ENCODE results near the gene SOSTDC1. TPM values are rescaled to one million over a fixed set of nuclear protein-coding genes. Genes with fewer than 3 reads are reported as not detected.

Gene SOSTDC1
- total RNA-seq, 2 donors from 2014 or later = not detected

DNA sequence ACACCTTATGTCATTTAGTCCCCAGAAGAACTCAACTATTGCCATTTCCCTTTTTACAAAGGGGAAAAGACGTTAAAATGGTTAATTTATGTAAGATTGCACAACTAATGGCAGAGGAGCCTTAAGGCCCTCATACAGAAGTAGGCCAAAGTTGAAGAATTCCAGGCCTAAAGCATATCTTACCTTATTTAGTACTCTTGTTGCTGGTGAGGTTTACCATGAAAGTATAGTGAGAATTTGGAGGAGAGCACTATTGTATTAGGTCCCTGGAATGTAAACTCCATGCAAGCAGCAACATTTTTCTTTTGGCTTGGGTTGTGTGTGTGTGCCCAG lies 43.5 kb downstream of the SOSTDC1 start:
- no peak for DNase-seq (ENCODE audit: low spot score)
- intact Hi-C loops (cut with DNase I) = no loop called here

- intact Hi-C loops (cut with DNase I) = no loop called here
- DNase-seq (ENCODE audit: low spot score) = peak; percentile 81
Measured at GRCh38 chr7:16421333-16422102, 44.0 kb downstream of the SOSTDC1 start, which contains the start of gene CRPPA. TSS of gene CRPPA (minus strand) at chr7:16421538. CDS start at chr7:16421322, 216 bp downstream.

GRCh38 chr7:16420649-16421332 lies 44.7 kb downstream of the SOSTDC1 start:
- DNase-seq (ENCODE audit: low spot score) = peak; percentile 95
- intact Hi-C loops (cut with DNase I) = no loop called here

DNA sequence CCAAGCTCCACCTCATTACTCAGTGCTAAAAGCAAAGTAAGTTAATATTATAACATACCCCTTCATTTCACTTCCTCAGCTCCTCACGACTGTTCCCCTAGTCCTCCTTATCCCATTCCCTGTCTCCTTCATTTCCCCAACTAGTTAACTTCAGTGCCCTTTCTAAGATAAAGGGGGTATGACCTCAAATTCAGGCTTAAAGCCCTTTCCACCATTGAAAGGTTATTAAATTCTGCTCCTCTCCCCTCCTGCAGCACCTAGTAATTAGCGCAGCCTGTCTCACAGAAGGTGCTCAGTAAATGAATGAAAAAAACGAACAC lies 45.2 kb downstream of the SOSTDC1 start:
- intact Hi-C loops (cut with DNase I) = no loop called here
- DNase-seq (ENCODE audit: low spot score) = no peak

GRCh38 chr7:16419859-16420258 lies 45.7 kb downstream of the SOSTDC1 start:
- intact Hi-C loops (cut with DNase I) = no loop called here

DNA sequence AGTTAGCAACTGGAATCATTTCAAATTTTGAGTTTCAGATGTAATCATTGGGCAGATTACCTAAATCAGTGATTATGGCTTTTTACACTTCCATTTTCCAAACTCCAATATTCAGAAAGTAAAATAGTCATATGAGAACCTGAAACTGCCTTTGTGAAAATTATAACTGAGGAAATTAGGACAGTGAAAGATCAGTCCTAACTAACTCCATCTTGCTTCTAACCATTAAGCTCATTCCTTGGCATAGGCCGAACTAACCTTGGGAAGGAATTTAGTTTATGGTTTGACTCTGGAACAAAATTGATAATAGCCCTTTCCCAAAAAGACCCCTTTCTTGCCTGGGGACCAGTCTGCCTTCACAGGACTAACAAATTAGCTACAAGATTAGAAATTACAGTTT lies 46.4 kb downstream of the SOSTDC1 start:
- intact Hi-C loops (cut with DNase I) = no loop called here
- no peak for DNase-seq (ENCODE audit: low spot score)

More at GRCh38 chr7:16419859-16420258, 45.7 kb downstream of the SOSTDC1 start:
- no peak for DNase-seq (ENCODE audit: low spot score)

GRCh38 chr7:16417906-16418305 lies 47.6 kb downstream of the SOSTDC1 start:
- intact Hi-C loops (cut with DNase I) = no loop called here
- no peak for DNase-seq (ENCODE audit: low spot score)

DNA sequence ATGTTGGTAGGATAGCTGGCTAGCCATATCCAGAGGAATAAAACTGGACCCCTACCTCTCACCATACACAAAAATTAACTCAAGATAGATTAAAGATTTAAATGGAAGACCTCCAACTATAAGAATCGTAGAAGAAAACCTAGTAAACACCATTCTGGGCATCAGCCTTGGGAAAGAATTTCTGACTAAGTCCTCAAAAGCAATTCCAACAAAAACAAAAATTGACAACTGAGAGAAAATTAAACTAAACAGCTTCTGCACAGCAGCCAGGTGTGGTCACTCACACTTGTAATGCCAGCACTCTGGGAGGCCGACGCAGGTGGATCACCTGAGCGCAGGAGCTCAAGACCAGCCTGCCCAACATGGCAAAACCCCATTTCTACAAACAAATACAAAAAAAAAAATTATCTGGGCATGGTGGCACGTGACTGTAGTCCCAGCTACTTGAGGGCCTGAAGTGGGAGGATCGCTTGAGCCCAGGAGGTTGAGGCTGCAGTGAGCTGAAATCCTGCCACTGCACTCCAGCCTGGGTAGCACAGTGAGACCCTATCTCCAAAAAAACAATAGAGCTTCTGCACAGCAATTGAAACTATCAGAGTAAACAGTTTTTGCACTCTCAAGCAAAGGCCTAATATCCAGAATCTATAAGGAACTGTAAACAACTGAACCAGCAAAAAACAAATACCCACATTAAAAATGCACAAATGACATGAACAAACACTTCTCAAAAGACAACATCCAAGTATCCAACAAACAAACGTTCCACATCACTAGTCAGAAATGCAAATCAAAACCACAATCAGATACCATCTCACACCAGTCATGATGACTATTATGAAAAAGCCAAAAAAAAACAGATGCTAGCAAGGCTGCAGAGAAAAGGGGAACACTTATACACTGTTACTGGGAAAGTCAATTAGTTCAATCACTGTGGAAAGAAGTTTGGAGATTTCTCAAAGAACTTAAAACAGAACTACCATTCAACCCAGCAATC lies 49.0 kb downstream of the SOSTDC1 start:
- intact Hi-C loops (cut with DNase I) = no loop called here
- no peak for DNase-seq (ENCODE audit: low spot score)

DNA sequence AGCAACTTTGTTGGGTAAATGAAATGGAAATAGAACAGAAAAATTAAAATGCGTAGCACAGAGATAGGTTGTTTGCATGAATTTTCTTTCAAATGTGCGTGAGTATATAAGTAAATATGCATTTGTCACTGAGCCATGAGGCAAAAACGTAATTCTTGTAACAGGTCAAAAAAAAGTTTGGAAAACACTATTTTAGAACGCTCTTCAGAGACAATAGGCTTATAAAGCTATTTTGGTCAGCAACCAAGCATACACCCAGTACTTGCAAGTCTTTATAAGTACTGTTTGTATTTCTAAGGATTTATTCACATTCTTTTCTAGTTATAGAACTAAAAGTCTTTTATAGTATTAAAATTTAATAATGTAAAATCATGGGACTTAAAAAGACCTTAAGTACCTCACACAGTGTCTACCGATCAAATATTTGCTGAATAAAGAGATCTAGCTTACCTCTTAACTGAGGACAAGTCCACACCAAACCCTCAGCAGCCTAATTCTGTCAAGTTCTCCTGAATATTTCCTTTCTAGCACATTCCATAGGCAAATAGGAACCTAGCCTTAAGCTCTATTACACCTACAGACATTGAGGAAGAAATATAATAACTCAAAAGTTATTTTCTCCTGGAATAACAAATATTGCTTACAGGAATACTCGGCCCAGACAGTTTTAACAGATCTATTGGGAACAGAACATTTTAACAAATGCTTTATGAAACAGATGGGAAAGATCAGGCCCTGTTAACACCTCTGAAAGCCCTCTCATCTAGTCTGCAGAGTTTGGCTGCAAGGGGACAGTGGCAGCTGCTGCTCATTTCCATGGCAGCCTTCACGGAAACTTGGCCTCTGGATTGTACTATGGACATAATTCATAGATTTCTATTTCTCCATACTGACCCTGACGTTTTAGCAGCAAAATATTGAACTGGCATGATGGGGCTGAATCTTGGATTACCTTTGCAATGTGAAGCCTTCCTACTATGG lies 53.0 kb downstream of the SOSTDC1 start:
- no peak for DNase-seq (ENCODE audit: low spot score)
- intact Hi-C loops (cut with DNase I) = no loop called here

Other genes with a start within 250 kb of the SOSTDC1 start
- 1 to 10 TPM; 4.7 to 5.3 TPM for gene CRPPA, start 44.2 kb downstream of the SOSTDC1 start, total RNA-seq
- gene LRRC72, start 61.1 kb upstream of the SOSTDC1 start, total RNA-seq = not detected
- 10 to 100 TPM; 14.6 to 14.8 TPM for gene ANKMY2, start 180.0 kb upstream of the SOSTDC1 start, total RNA-seq
- gene BZW2, start 180.4 kb upstream of the SOSTDC1 start, total RNA-seq = 10 to 100 TPM; 25.1 to 31.3 TPM

All from posterior vena cava (tissue), 2 donors.